NB4 (cell line): ENCODE measurements around the gene GABRR1.

Source experiments
- DNase-seq: peaks from one replicate; pipeline ENCODE4 v3.0.0; 2010; ENCODE audit warnings: low read depth
- H3K4me3 ChIP-seq: one replicate; pipeline ENCODE4 v1.5.1; 2011; ENCODE audit warnings: mild to moderate bottlenecking, low read depth, low read length, moderate library complexity
- CTCF ChIP-seq: IDR thresholded peaks from one replicate; pipeline ENCODE4 v1.5.1; 2012; ENCODE audit warnings: low read depth, low read length
- MAX ChIP-seq: IDR thresholded peaks from 2 replicates; pipeline ENCODE4 v1.6.1; 2011; ENCODE audit warnings: low read depth, low read length
- MYC ChIP-seq: IDR thresholded peaks from 2 replicates; pipeline ENCODE4 v1.6.1; 2011; ENCODE audit warnings: low read depth, low read length
- POLR2A ChIP-seq: IDR thresholded peaks from 2 replicates; pipeline ENCODE4 v1.6.1; 2011; ENCODE audit warnings: mild to moderate bottlenecking; ENCODE audit not compliant: insufficient read length; ENCODE audit errors: extremely low read depth

GABRR1 gene

GRCh38 chr6:89217299-89217910 lies at the start of gene GABRR1:
Gene GABRR1 (minus strand): TSS chr6:89217358. CDS start chr6:89217322, 36 bp downstream.
- no peak for DNase-seq
- H3K4me3 ChIP-seq = no peak within 1 kb of the TSS
- TF ChIP-seq CTCF (no peak), MYC (no peak), POLR2A (no peak), MAX (no peak)

- H3K4me3 ChIP-seq = no peak overlapping the region
- TF ChIP-seq MYC (no peak), CTCF (no peak), MAX (no peak), POLR2A (no peak)
- no peak for DNase-seq
These were observed 47.1 kb upstream of the GABRR1 start for GRCh38 chr6:89264296-89264695.

- no peak for TF ChIP-seq MYC
- TF ChIP-seq MAX = no peak
- no peak for TF ChIP-seq CTCF
- TF ChIP-seq POLR2A = no peak
- H3K4me3 ChIP-seq = no peak overlapping the region
- DNase-seq = peak; percentile 45
These were observed 43.7 kb upstream of the GABRR1 start for GRCh38 chr6:89260832-89261231.

- no peak overlapping the region for H3K4me3 ChIP-seq
- DNase-seq = peak; percentile 77
- TF ChIP-seq POLR2A = no peak
- TF ChIP-seq MYC = peak; percentile 57; the same call in 1 of the 2 replicates
- peak; percentile 93 for TF ChIP-seq MAX
- TF ChIP-seq CTCF = no peak
These were observed 43.2 kb upstream of the GABRR1 start for GRCh38 chr6:89260310-89260709.

GRCh38 chr6:89258912-89259311 lies 41.8 kb upstream of the GABRR1 start:
- DNase-seq = no peak
- H3K4me3 ChIP-seq = no peak overlapping the region
- TF ChIP-seq MYC (no peak), POLR2A (no peak), CTCF (no peak), MAX (no peak)

- no peak overlapping the region for H3K4me3 ChIP-seq
- TF ChIP-seq CTCF = no peak
- TF ChIP-seq POLR2A = no peak
- no peak for DNase-seq
These were observed 40.6 kb upstream of the GABRR1 start for GRCh38 chr6:89257781-89258180.
